Lower lobe of right lung (tissue), 2 donors: ENCODE data around the gene MOSMO. TPM values are rescaled to one million over a fixed set of nuclear protein-coding genes. Genes with fewer than 3 reads are reported as not detected.

Experiments
- ATAC-seq, 2 donors: fragments of 200-7000 bp; cut with Tn5 transposase; one replicate each; pipeline ENCODE4 v1.9.1; 2020 to 2022; ENCODE audit warnings: mild to moderate bottlenecking in 2 of 2, moderate library complexity in 2 of 2
- DNase-seq: peaks from one replicate; pipeline ENCODE4 v3.0.0-alpha.2; 2020
- H3K27ac ChIP-seq: fragments of 200-600 bp; one replicate; pipeline ENCODE4 v1.8.0; 2022
- H3K27me3 ChIP-seq: fragments of 200-600 bp; one replicate; pipeline ENCODE4 v1.8.0; 2022; ENCODE audit warnings: low read depth
- H3K36me3 ChIP-seq: fragments of 200-600 bp; one replicate; pipeline ENCODE4 v1.8.0; 2022; ENCODE audit warnings: mild to moderate bottlenecking
- H3K4me1 ChIP-seq: fragments of 200-600 bp; one replicate; pipeline ENCODE4 v1.8.0; 2022
- H3K4me3 ChIP-seq: fragments of 200-600 bp; one replicate; pipeline ENCODE4 v1.8.0; 2022; ENCODE audit warnings: mild to moderate bottlenecking
- H3K9me3 ChIP-seq: fragments of 200-600 bp; one replicate; pipeline ENCODE4 v1.8.0; 2022
- intact Hi-C: fragments of 100-400 bp; cut with DNase I; formaldehyde crosslinking; loops from one replicate; pipeline ENCODE4 v1.11.0; 2022
- total RNA-seq: library from RNA; stranded (reverse); fragmentation: NEBNext Ultra II Directional; extraction: Animal tissue kit (Norgen Biotek cat#: 25700); gene quantifications from one replicate; pipeline ENCODE4 v1.2.1, GENCODE V29; 2021
- TF ChIP-seq, protein P1 (sequence below): fragments of 200-600 bp; IDR thresholded peaks from one replicate; pipeline ENCODE4 v1.8.0; 2022; ENCODE audit warnings: antibody characterized with exemption, mild to moderate bottlenecking
- donor health status: DM: no; HTN: yes; CAD: no; lungs with severe emphysema.

The MOSMO gene
- total RNA-seq, 1 donor from 2014 or later = 15.4 TPM

DNA sequence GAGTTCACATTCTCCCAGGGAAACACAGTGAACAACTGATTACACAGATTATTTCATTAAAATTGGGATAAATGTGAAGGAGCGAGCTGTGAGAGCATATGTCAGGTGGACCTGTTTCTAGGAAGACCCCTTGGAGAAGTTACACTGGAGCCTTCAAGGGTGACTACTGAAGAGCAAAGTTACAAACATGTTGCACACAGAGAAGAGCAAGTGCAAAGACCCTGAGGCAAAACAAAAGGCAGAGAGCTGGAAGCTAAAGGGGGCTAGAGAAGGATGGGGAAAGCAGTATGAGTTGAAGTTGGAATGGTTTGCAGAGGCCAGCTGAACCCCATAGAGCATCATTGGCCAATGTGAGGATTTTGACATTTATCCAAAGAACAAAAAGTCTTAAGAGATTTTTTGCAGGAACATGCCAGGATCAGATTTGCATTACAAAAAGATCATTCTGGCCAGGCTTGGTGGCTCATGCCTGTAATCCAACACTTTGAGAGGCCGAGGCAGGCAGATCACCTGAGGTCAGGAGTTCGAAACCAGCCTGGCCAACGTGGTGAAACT lies 21.1 kb upstream of the MOSMO start:
- no peaks in the 10 kb centered on the region for H3K9me3 ChIP-seq
- no peak overlapping the region for H3K4me3 ChIP-seq
- peaks cover 32% of the 10 kb centered on the region for H3K36me3 ChIP-seq
- no peak for ATAC-seq
- no peaks in the 10 kb centered on the region for H3K27me3 ChIP-seq
- intact Hi-C loops = no loop called here
- peak overlapping the region; percentile 42 for H3K27ac ChIP-seq
- peaks cover 19% of the 10 kb centered on the region for H3K4me1 ChIP-seq
- DNase-seq = no peak
- TF ChIP-seq, protein P1, sequence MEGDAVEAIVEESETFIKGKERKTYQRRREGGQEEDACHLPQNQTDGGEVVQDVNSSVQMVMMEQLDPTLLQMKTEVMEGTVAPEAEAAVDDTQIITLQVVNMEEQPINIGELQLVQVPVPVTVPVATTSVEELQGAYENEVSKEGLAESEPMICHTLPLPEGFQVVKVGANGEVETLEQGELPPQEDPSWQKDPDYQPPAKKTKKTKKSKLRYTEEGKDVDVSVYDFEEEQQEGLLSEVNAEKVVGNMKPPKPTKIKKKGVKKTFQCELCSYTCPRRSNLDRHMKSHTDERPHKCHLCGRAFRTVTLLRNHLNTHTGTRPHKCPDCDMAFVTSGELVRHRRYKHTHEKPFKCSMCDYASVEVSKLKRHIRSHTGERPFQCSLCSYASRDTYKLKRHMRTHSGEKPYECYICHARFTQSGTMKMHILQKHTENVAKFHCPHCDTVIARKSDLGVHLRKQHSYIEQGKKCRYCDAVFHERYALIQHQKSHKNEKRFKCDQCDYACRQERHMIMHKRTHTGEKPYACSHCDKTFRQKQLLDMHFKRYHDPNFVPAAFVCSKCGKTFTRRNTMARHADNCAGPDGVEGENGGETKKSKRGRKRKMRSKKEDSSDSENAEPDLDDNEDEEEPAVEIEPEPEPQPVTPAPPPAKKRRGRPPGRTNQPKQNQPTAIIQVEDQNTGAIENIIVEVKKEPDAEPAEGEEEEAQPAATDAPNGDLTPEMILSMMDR = no peak

DNA sequence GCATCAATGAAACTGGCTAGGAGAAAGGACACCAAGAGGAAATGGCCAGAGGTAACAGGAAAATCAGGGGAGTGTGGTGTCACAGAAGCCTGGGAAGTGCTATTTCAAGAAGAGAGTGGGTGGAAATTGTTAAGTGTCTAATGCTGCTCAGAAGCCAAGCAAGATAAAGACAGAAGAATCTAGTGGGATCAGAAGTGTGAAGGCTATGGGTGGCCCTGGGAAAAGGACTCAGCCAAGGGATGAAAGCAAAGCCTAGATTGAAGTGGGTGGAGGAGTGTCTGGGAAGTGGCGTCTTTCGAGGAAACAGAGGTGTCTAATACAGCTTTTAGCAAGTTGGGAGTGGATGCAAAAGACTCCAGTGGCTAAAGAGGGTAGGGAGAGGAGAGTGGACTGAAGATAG lies 20.4 kb upstream of the MOSMO start:
- intact Hi-C loops = no loop called here
- H3K27me3 ChIP-seq = no peaks in the 10 kb centered on the region
- no peak overlapping the region for H3K4me3 ChIP-seq
- peaks cover 25% of the 10 kb centered on the region for H3K36me3 ChIP-seq
- ATAC-seq (no peak), DNase-seq (no peak)
- H3K27ac ChIP-seq = peak overlapping the region; percentile 42
- H3K9me3 ChIP-seq = no peaks in the 10 kb centered on the region
- peaks cover 19% of the 10 kb centered on the region for H3K4me1 ChIP-seq
- TF ChIP-seq, protein P1 = no peak

DNA sequence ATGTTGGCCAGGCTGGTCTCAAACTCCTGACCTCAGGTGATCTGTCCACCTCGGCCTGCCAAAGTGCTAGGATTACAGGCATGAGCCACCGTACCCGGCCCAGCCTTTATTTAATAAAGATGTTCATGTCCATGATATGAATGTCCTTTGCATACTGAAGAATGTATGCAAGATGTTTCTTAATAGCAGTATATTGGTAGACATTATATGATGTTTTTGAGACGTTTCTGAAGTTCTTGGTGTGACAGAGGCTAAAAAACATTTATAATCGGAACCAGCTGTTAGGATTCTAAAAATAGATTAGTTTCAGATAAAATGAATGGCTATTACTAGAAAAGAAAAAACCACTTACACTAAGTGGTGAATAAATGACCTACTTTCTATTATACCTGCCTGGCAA lies 18.8 kb upstream of the MOSMO start:
- H3K27me3 ChIP-seq = no peaks in the 10 kb centered on the region
- H3K9me3 ChIP-seq = no peaks in the 10 kb centered on the region
- H3K4me3 ChIP-seq = no peak overlapping the region
- no peak overlapping the region for H3K27ac ChIP-seq
- TF ChIP-seq, protein P1 = no peak
- peaks cover 8% of the 10 kb centered on the region for H3K36me3 ChIP-seq
- no peak for DNase-seq
- peaks cover 19% of the 10 kb centered on the region for H3K4me1 ChIP-seq
- intact Hi-C loops = no loop called here
- no peak for ATAC-seq

DNA sequence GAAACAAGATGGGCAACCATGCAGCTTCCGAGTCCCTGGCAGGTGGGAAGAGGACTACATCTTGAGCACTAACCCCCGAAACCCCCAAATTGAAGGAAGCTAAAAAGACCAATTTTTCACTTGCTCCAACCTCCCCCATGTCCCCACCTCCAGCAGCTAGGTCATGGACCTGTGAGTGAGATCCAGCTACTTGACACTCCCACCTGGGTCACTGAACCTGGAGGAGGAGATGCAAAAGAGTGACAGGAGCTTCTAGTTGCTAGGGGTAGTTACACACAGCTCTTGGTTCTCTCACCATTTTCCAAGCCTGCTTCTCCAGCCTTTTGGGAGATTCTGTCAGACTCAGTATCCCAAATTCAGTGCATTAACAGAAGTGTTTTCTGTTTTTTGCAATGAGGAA lies 18.2 kb upstream of the MOSMO start:
- Histone ChIP-seq H3K27me3 (no peaks in the 10 kb centered on the region), H3K4me1 (peaks cover 19% of the 10 kb centered on the region), H3K4me3 (no peak overlapping the region), H3K27ac (no peak overlapping the region), H3K36me3 (peaks cover 2% of the 10 kb centered on the region), H3K9me3 (no peaks in the 10 kb centered on the region)
- intact Hi-C loops = no loop called here
- ATAC-seq = no peak
- TF ChIP-seq, protein P1 = no peak
- no peak for DNase-seq

DNA sequence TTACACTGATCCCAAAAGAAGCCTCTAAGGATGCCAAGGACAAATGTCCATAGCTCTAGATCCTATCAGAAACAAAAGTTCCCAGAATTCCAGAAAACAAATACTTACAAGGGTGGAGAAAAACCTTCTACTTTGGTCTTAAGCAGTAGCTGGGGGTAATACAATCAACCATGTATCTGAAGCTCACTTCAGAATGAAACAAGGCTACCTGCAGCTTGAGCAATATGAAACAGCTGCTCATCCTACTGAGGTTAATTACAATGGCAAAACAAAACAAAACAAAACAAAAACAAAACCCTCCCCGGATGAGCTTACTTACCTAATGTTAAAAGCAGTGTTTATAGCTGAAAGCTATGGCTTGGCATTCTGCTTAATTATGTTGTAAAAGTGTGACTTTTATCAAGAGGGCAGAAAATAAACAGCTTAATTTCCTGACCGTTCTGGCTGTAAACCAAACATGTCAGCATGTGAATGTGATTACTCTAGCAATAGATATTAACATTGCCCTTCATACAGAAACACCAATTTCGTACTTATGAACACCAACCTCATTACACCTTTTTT lies 17.4 kb upstream of the MOSMO start:
- no peak for DNase-seq
- Histone ChIP-seq H3K27ac (no peak overlapping the region), H3K4me3 (no peak overlapping the region), H3K27me3 (no peaks in the 10 kb centered on the region), H3K4me1 (peaks cover 19% of the 10 kb centered on the region), H3K9me3 (no peaks in the 10 kb centered on the region), H3K36me3 (no peaks in the 10 kb centered on the region)
- intact Hi-C loops = no loop called here
- ATAC-seq = no peak
- TF ChIP-seq, protein P1 = no peak
